ENCODE measurements around the gene ABCA6. TPM values are rescaled to one million over a fixed set of nuclear protein-coding genes. Genes with fewer than 3 reads are reported as not detected.

Gene ABCA6
- total RNA-seq, 2 donors from 2014 or later, result not detected

GRCh38 chr17:69143683-69144231 is 2.1 kb upstream of the ABCA6 start:
- H3K4me3 Mint-ChIP-seq, result no peak overlapping the region
- peaks cover 6% of the 10 kb centered on the region for H3K27me3 Mint-ChIP-seq (ENCODE audit: insufficient read depth)
- no peak for DNase-seq
- no peak for TF ChIP-seq CTCF (conservative IDR thresholded peaks at IDR 0.05)
- 89 to 100% methylated on average over 2 to 3 of the region's 3 CpGs for WGBS, 2 experiments (ENCODE audit: insufficient coverage in 1 of 2, insufficient read length in 1 of 2)
- no peaks in the 10 kb centered on the region for H3K4me1 Mint-ChIP-seq
- no peak overlapping the region for H3K27ac Mint-ChIP-seq
- H3K27ac ChIP-seq (ENCODE audit: low read depth, low read length), result no peak overlapping the region
- no peaks in the 10 kb centered on the region for H3K4me1 ChIP-seq (ENCODE audit: control insufficient read depth, insufficient read depth, low read length)
- no peaks in the 10 kb centered on the region for H3K9me3 ChIP-seq (ENCODE audit: control insufficient read depth, low read length)
- H3K4me3 ChIP-seq (ENCODE audit: low read length), result no peak overlapping the region
- no peaks in the 10 kb centered on the region for H3K36me3 ChIP-seq (ENCODE audit: control insufficient read depth, insufficient read depth, low read length)
- H3K36me3 Mint-ChIP-seq (ENCODE audit: low read depth), result no peaks in the 10 kb centered on the region
- no peak overlapping the region for H3K9ac ChIP-seq (ENCODE audit: extremely low read depth, low read length, poor library complexity, severe bottlenecking)
- no peaks in the 10 kb centered on the region for H3K27me3 ChIP-seq (ENCODE audit: control insufficient read depth, insufficient read depth, low read length, poor library complexity, severe bottlenecking)
- H3K9me3 Mint-ChIP-seq, result no peaks in the 10 kb centered on the region

- Mint-ChIP-seq H3K27ac (no peak overlapping the region), H3K9me3 (no peaks in the 10 kb centered on the region), H3K4me1 (no peaks in the 10 kb centered on the region), H3K36me3 (ENCODE audit: low read depth) (no peaks in the 10 kb centered on the region), H3K4me3 (no peak overlapping the region), H3K27me3 (ENCODE audit: insufficient read depth) (peaks cover 6% of the 10 kb centered on the region)
- H3K27me3 ChIP-seq (ENCODE audit: control insufficient read depth, insufficient read depth, low read length, poor library complexity, severe bottlenecking), result no peaks in the 10 kb centered on the region
- DNase-seq, result no peak
- no peaks in the 10 kb centered on the region for H3K9me3 ChIP-seq (ENCODE audit: control insufficient read depth, low read length)
- H3K9ac ChIP-seq (ENCODE audit: extremely low read depth, low read length, poor library complexity, severe bottlenecking), result no peak overlapping the region
- no peak overlapping the region for H3K27ac ChIP-seq (ENCODE audit: low read depth, low read length)
- no peak for TF ChIP-seq CTCF (conservative IDR thresholded peaks at IDR 0.05)
- no peaks in the 10 kb centered on the region for H3K4me1 ChIP-seq (ENCODE audit: control insufficient read depth, insufficient read depth, low read length)
- WGBS, 2 experiments (ENCODE audit: insufficient coverage in 1 of 2, insufficient read length in 1 of 2), result no CpG with 5 or more reads among the region's 1 CpG
- no peaks in the 10 kb centered on the region for H3K36me3 ChIP-seq (ENCODE audit: control insufficient read depth, insufficient read depth, low read length)
- no peak overlapping the region for H3K4me3 ChIP-seq (ENCODE audit: low read length)
Measured at GRCh38 chr17:69143151-69143550, 1.5 kb upstream of the ABCA6 start.

GRCh38 chr17:69142175-69142802 is 594 bp upstream of the ABCA6 start:
- Histone ChIP-seq H3K4me1 (ENCODE audit: control insufficient read depth, insufficient read depth, low read length) (no peaks in the 10 kb centered on the region), H3K4me3 (ENCODE audit: low read length) (no peak overlapping the region), H3K36me3 (ENCODE audit: control insufficient read depth, insufficient read depth, low read length) (no peaks in the 10 kb centered on the region), H3K27ac (ENCODE audit: low read depth, low read length) (no peak overlapping the region), H3K9ac (ENCODE audit: extremely low read depth, low read length, poor library complexity, severe bottlenecking) (no peak overlapping the region), H3K9me3 (ENCODE audit: control insufficient read depth, low read length) (no peaks in the 10 kb centered on the region), H3K27me3 (ENCODE audit: control insufficient read depth, insufficient read depth, low read length, poor library complexity, severe bottlenecking) (no peaks in the 10 kb centered on the region)
- Mint-ChIP-seq H3K27ac (no peak overlapping the region), H3K4me1 (no peaks in the 10 kb centered on the region), H3K4me3 (no peak overlapping the region), H3K9me3 (no peaks in the 10 kb centered on the region), H3K36me3 (ENCODE audit: low read depth) (no peaks in the 10 kb centered on the region), H3K27me3 (ENCODE audit: insufficient read depth) (peaks cover 6% of the 10 kb centered on the region)
- TF ChIP-seq CTCF (conservative IDR thresholded peaks at IDR 0.05), result no peak
- DNase-seq, result no peak
- WGBS, 2 experiments (ENCODE audit: insufficient coverage in 1 of 2, insufficient read length in 1 of 2), result 83 to 100% methylated on average over 1 to 3 of the region's 3 CpGs
